Liver (tissue), 9 donors: Measurements from ENCODE around the gene TAS2R40. TPM values are rescaled to one million over a fixed set of nuclear protein-coding genes. Genes with fewer than 3 reads are reported as not detected.
A peak's percentile ranks its signal among the peaks of the same experiment; 100 is the strongest.

Experiments used
- DNase-seq: peaks from one replicate; pipeline ENCODE4 v3.0.0-alpha.2; 2017; ENCODE audit warnings: low spot score
- H3K27ac ChIP-seq, 2 donors: one replicate each; pipeline ENCODE4 v1.7.0; 2013; ENCODE audit warnings: inconsistent platforms in 2 of 2, low read length in 2 of 2, control low read depth in 1 of 2, low read depth in 1 of 2, mild to moderate bottlenecking in 1 of 2
- H3K27me3 ChIP-seq, 4 donors: one replicate each; pipeline versions ENCODE4 v1.6.1 to v1.7.0; 2013; ENCODE audit warnings: low read length in 3 of 4, inconsistent platforms in 1 of 4, mild to moderate bottlenecking in 1 of 4, moderate library complexity in 1 of 4; ENCODE audit not compliant: control insufficient read depth in 4 of 4, insufficient read depth in 4 of 4
- H3K36me3 ChIP-seq, 4 donors: one replicate each; pipeline versions ENCODE4 v1.6.1 to v1.7.0; 2013; ENCODE audit warnings: low read length in 3 of 4, mild to moderate bottlenecking in 3 of 4, low read depth in 1 of 4, moderate library complexity in 1 of 4; ENCODE audit not compliant: control insufficient read depth in 4 of 4, insufficient read depth in 3 of 4
- H3K4me1 ChIP-seq, 4 donors: one replicate each; pipeline versions ENCODE4 v1.6.1 to v1.7.0; 2013; ENCODE audit warnings: low read length in 3 of 4, mild to moderate bottlenecking in 3 of 4, moderate library complexity in 1 of 4; ENCODE audit not compliant: control insufficient read depth in 4 of 4, insufficient read depth in 4 of 4
- H3K4me3 ChIP-seq, 3 donors: one replicate each; pipeline versions ENCODE4 v1.6.1 to v1.7.0; 2013; ENCODE audit warnings: low read length in 3 of 3, control low read depth in 1 of 3, low read depth in 1 of 3, mild to moderate bottlenecking in 1 of 3
- H3K9ac ChIP-seq, 2 donors: one replicate each; pipeline ENCODE4 v1.7.0; 2013; ENCODE audit warnings: low read length in 2 of 2, mild to moderate bottlenecking in 2 of 2, moderate library complexity in 2 of 2, control low read depth in 1 of 2, low read depth in 1 of 2
- H3K9me3 ChIP-seq, 4 donors: one replicate each; pipeline versions ENCODE4 v1.6.1 to v1.7.0; 2013; ENCODE audit warnings: low read length in 3 of 4; ENCODE audit not compliant: control insufficient read depth in 4 of 4
- ATF3 ChIP-seq: IDR thresholded peaks from 2 replicates; pipeline ENCODE4 v1.6.1; 2016; ENCODE audit warnings: antibody characterized with exemption
- CTCF ChIP-seq: fragments of 150-350 bp; IDR thresholded peaks from 2 replicates; pipeline ENCODE4 v1.5.1; 2017; ENCODE audit warnings: improper control_type of control experiment, low read depth, low read length; ENCODE audit not compliant: missing input control
- EGR1 ChIP-seq, 2 donors: IDR thresholded peaks; 2 replicates each; pipeline ENCODE4 v1.6.1; 2016 to 2018; ENCODE audit warnings: antibody characterized with exemption in 2 of 2, low read depth in 2 of 2
- FOXA1 ChIP-seq: IDR thresholded peaks from 2 replicates; pipeline ENCODE4 v1.6.1; 2016; ENCODE audit warnings: antibody characterized with exemption
- FOXA2 ChIP-seq: IDR thresholded peaks from 2 replicates; pipeline ENCODE4 v1.6.1; 2016; ENCODE audit warnings: antibody characterized with exemption
- GABPA ChIP-seq, 2 donors: IDR thresholded peaks in 1 of 2; conservative IDR thresholded peaks in 1 of 2; 2 replicates each; pipeline ENCODE4 v1.6.1; 2016; ENCODE audit warnings: antibody characterized with exemption in 2 of 2, mild to moderate bottlenecking in 1 of 2, moderate library complexity in 1 of 2
- HNF4A ChIP-seq, 2 donors: conservative IDR thresholded peaks; 2 replicates each; pipeline ENCODE4 v1.6.1; 2016; ENCODE audit warnings: antibody characterized with exemption in 2 of 2, mild to moderate bottlenecking in 2 of 2
- HNF4G ChIP-seq: IDR thresholded peaks from 2 replicates; pipeline ENCODE4 v1.6.1; 2016; ENCODE audit warnings: antibody characterized with exemption
- JUND ChIP-seq, 2 donors: IDR thresholded peaks; 2 replicates each; pipeline ENCODE4 v1.6.1; 2016; ENCODE audit warnings: antibody characterized with exemption in 2 of 2
- MAX ChIP-seq: IDR thresholded peaks from 2 replicates; pipeline ENCODE4 v1.6.1; 2016; ENCODE audit warnings: antibody characterized with exemption
- NR2F2 ChIP-seq: IDR thresholded peaks from 2 replicates; pipeline ENCODE4 v1.6.1; 2016; ENCODE audit warnings: antibody characterized with exemption
- RAD21 ChIP-seq, 2 donors: IDR thresholded peaks; 2 replicates each; pipeline ENCODE4 v1.6.1; 2016; ENCODE audit warnings: antibody characterized with exemption in 2 of 2, mild to moderate bottlenecking in 2 of 2
- REST ChIP-seq: IDR thresholded peaks from 2 replicates; pipeline ENCODE4 v1.6.1; 2016; ENCODE audit warnings: antibody characterized with exemption, mild to moderate bottlenecking
- RXRA ChIP-seq, 2 donors: IDR thresholded peaks; 2 replicates each; pipeline ENCODE4 v1.6.1; 2017 to 2018; ENCODE audit warnings: antibody characterized with exemption in 2 of 2, mild to moderate bottlenecking in 1 of 2
- SP1 ChIP-seq: IDR thresholded peaks from 2 replicates; pipeline ENCODE4 v1.6.1; 2018; ENCODE audit warnings: antibody characterized with exemption, mild to moderate bottlenecking
- TAF1 ChIP-seq: conservative IDR thresholded peaks from 2 replicates; pipeline ENCODE4 v1.6.1; 2016; ENCODE audit warnings: antibody characterized with exemption, mild to moderate bottlenecking
- YY1 ChIP-seq: IDR thresholded peaks from 2 replicates; pipeline ENCODE4 v1.6.1; 2016; ENCODE audit warnings: antibody characterized with exemption, mild to moderate bottlenecking
- ZBTB33 ChIP-seq: IDR thresholded peaks from 2 replicates; pipeline ENCODE4 v1.6.1; 2016; ENCODE audit warnings: antibody characterized with exemption
- WGBS: extraction: QIAGEN DNeasy Blood & Tissue Kit; methylation state at CpG from one replicate; pipeline ENCODE4 v1.1.7; 2013; 5-methylcytosine and 5-hydroxymethylcytosine counted together
- polyA plus RNA-seq, 2 donors: library from polyadenylated mRNA; stranded (reverse) in 1 of 2; unstranded in 1 of 2; fragments of 200-250 nt in 1 of 2; fragments of >200 nt in 1 of 2; fragmentation: Nextera tagmentation in 1 of 2; extraction: Ambion mirVana in 1 of 2; gene quantifications; one replicate each; pipeline versions ENCODE4 v1.2.1 to v1.2.3, GENCODE V29; 2013 to 2015
- total RNA-seq, 2 donors: library from RNA; depleted of rRNA; stranded (reverse); fragments of >200 nt; gene quantifications; one replicate each; pipeline ENCODE4 v1.2.3, GENCODE V29; 2014
- donor health status: healthy.
- donor health status: healthy.
- donor health status: healthy.
- donor health status: healthy.
- donor health status: healthy.

TAS2R40 gene
- total and polyA plus RNA-seq, 4 donors, result not detected

- Histone ChIP-seq H3K4me3 (no peak overlapping the region), H3K9me3 (no peaks in the 10 kb centered on the region), H3K27ac (peak overlapping the region in 1 of 2 donors; percentile 39), H3K36me3 (no peaks in the 10 kb centered on the region), H3K27me3 (no peaks in the 10 kb centered on the region), H3K9ac (no peak overlapping the region), H3K4me1 (peaks cover 5 to 13% (median 10%) of the 10 kb centered on the region in 4 donors)
- DNase-seq, result no peak
- peak; percentile 29 to 74 for TF ChIP-seq HNF4A (conservative IDR thresholded peaks at IDR 0.05)
- no peak for TF ChIP-seq HNF4G
- TF ChIP-seq RAD21 (IDR thresholded peaks at IDR 0.05), result no peak
- TF ChIP-seq ZBTB33, result peak; percentile 15
- no peak for TF ChIP-seq EGR1 (IDR thresholded peaks at IDR 0.05; ENCODE audit: low read depth in 2 of 2)
- TF ChIP-seq MAX, result peak; percentile 32
- no peak for TF ChIP-seq TAF1
- no peak for TF ChIP-seq SP1
- peak; percentile 88 for TF ChIP-seq FOXA1
- peak; percentile 55 for TF ChIP-seq YY1
- no peak for TF ChIP-seq CTCF
- TF ChIP-seq FOXA2, result peak; percentile 89
- peak in 1 of 2 donors; percentile 54 for TF ChIP-seq RXRA (IDR thresholded peaks at IDR 0.05)
- no peak for TF ChIP-seq REST
- peak; percentile 74 to 90 for TF ChIP-seq JUND (IDR thresholded peaks at IDR 0.05)
- no peak for TF ChIP-seq GABPA (IDR thresholded peaks at IDR 0.05 in 1 of 2, conservative IDR thresholded peaks at IDR 0.05 in 1 of 2)
- TF ChIP-seq NR2F2, result no peak
- TF ChIP-seq ATF3, result peak; percentile 52
- 85% methylated on average over 2 of the region's 2 CpGs for WGBS
These were observed 37.9 kb downstream of the TAS2R40 start for GRCh38 chr7:143259765-143260164.
